Measurements from ENCODE around the gene CLBA1.

GRCh38 chr14:104992501-104992900, 6.9 kb downstream of the CLBA1 start:
- TF ChIP-seq CTCF (IDR thresholded peaks at IDR 0.05), result no peak
- TF ChIP-seq POLR2AphosphoS5 (IDR thresholded peaks at IDR 0.05; ENCODE audit: low read depth, low read length), result no peak
- TF ChIP-seq CHD2 (IDR thresholded peaks at IDR 0.05; ENCODE audit: low read length, partially characterized antibody), result no peak
- no peak for TF ChIP-seq RXRA (IDR thresholded peaks at IDR 0.05; ENCODE audit: borderline replicate concordance, low read depth)
- TF ChIP-seq SMC3 (IDR thresholded peaks at IDR 0.05; ENCODE audit: low read depth, low read length), result no peak
- TF ChIP-seq JUND (IDR thresholded peaks at IDR 0.05), result no peak
